ENCODE measurements around the gene JAG1.

- no peak for TF ChIP-seq POLR2A (IDR thresholded peaks at IDR 0.05; ENCODE audit: low read depth)
- TF ChIP-seq, protein P1, sequence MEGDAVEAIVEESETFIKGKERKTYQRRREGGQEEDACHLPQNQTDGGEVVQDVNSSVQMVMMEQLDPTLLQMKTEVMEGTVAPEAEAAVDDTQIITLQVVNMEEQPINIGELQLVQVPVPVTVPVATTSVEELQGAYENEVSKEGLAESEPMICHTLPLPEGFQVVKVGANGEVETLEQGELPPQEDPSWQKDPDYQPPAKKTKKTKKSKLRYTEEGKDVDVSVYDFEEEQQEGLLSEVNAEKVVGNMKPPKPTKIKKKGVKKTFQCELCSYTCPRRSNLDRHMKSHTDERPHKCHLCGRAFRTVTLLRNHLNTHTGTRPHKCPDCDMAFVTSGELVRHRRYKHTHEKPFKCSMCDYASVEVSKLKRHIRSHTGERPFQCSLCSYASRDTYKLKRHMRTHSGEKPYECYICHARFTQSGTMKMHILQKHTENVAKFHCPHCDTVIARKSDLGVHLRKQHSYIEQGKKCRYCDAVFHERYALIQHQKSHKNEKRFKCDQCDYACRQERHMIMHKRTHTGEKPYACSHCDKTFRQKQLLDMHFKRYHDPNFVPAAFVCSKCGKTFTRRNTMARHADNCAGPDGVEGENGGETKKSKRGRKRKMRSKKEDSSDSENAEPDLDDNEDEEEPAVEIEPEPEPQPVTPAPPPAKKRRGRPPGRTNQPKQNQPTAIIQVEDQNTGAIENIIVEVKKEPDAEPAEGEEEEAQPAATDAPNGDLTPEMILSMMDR (IDR thresholded peaks at IDR 0.05), result no peak
- TF ChIP-seq POLR2AphosphoS5 (IDR thresholded peaks at IDR 0.05), result no peak
Observed at GRCh38 chr20:10610251-10610650, 63.5 kb downstream of the JAG1 start.

Data from esophagus muscularis mucosa (tissue), 3 donors.